K562 (cell line): ENCODE measurements around the gene TRAK1. TPM values are rescaled to one million over a fixed set of nuclear protein-coding genes. Genes with fewer than 3 reads are reported as not detected.
A peak's percentile ranks its signal among the peaks of the same experiment; 100 is the strongest.

ENCODE experiments used
- GTF2E2 ChIP-seq: fragments of 200-800 bp; sonication (Bioruptor generic); IDR thresholded peaks from 2 replicates; pipeline ENCODE4 v1.6.1; 2016; ENCODE audit warnings: missing genetic modification characterization, missing compliant biosample characterization
- VEZF1 ChIP-seq: fragments of 200-800 bp; sonication (Bioruptor generic); IDR thresholded peaks from 2 replicates; pipeline ENCODE4 v1.6.1; 2017; ENCODE audit warnings: missing genetic modification characterization, missing compliant biosample characterization
- polyA plus RNA-seq, 8 experiments: library from polyadenylated mRNA; depleted of rRNA in 4 of 8; stranded (reverse) in 5 of 8; unstranded in 3 of 8; fragments of >200 nt; fragmentation: Nextera tagmentation in 2 of 8; fragmentation: Illumina TruSeq in 1 of 8; extraction: Ambion mirVana in 2 of 8; extraction: Trizol in 1 of 8; gene quantifications; 2 replicates each; pipeline versions ENCODE4 v1.2.1 to v1.2.3, GENCODE V29; 2011 to 2014; ENCODE audit warnings: inconsistent platforms in 1 of 8, missing spikeins in 1 of 8
- total RNA-seq, 7 experiments: library from RNA; depleted of rRNA in 6 of 7; stranded (reverse); fragments of >200 nt in 6 of 7; fragmentation: Illumina TruSeq in 2 of 7; extraction: Trizol in 2 of 7; gene quantifications; 2 replicates each; pipeline versions ENCODE4 v1.2.1 to v1.2.3, GENCODE V29; 2011 to 2021; ENCODE audit warnings: low replicate concordance in 1 of 7
- TF ChIP-seq, protein P1 (sequence below), 2 experiments: fragments of 450-650 bp; IDR thresholded peaks; 2 replicates each; pipeline ENCODE4 v1.6.1; 2016; ENCODE audit warnings: mild to moderate bottlenecking in 2 of 2, borderline replicate concordance in 1 of 2, low read depth in 1 of 2, moderate library complexity in 1 of 2

The TRAK1 gene
- total and polyA plus RNA-seq, 9 of the 15 experiments (the other 6 are each of a cell fraction or from before 2014, with no cell fraction given): 5.3 to 28.5 (median 17.5) TPM

- TF ChIP-seq, protein P1, sequence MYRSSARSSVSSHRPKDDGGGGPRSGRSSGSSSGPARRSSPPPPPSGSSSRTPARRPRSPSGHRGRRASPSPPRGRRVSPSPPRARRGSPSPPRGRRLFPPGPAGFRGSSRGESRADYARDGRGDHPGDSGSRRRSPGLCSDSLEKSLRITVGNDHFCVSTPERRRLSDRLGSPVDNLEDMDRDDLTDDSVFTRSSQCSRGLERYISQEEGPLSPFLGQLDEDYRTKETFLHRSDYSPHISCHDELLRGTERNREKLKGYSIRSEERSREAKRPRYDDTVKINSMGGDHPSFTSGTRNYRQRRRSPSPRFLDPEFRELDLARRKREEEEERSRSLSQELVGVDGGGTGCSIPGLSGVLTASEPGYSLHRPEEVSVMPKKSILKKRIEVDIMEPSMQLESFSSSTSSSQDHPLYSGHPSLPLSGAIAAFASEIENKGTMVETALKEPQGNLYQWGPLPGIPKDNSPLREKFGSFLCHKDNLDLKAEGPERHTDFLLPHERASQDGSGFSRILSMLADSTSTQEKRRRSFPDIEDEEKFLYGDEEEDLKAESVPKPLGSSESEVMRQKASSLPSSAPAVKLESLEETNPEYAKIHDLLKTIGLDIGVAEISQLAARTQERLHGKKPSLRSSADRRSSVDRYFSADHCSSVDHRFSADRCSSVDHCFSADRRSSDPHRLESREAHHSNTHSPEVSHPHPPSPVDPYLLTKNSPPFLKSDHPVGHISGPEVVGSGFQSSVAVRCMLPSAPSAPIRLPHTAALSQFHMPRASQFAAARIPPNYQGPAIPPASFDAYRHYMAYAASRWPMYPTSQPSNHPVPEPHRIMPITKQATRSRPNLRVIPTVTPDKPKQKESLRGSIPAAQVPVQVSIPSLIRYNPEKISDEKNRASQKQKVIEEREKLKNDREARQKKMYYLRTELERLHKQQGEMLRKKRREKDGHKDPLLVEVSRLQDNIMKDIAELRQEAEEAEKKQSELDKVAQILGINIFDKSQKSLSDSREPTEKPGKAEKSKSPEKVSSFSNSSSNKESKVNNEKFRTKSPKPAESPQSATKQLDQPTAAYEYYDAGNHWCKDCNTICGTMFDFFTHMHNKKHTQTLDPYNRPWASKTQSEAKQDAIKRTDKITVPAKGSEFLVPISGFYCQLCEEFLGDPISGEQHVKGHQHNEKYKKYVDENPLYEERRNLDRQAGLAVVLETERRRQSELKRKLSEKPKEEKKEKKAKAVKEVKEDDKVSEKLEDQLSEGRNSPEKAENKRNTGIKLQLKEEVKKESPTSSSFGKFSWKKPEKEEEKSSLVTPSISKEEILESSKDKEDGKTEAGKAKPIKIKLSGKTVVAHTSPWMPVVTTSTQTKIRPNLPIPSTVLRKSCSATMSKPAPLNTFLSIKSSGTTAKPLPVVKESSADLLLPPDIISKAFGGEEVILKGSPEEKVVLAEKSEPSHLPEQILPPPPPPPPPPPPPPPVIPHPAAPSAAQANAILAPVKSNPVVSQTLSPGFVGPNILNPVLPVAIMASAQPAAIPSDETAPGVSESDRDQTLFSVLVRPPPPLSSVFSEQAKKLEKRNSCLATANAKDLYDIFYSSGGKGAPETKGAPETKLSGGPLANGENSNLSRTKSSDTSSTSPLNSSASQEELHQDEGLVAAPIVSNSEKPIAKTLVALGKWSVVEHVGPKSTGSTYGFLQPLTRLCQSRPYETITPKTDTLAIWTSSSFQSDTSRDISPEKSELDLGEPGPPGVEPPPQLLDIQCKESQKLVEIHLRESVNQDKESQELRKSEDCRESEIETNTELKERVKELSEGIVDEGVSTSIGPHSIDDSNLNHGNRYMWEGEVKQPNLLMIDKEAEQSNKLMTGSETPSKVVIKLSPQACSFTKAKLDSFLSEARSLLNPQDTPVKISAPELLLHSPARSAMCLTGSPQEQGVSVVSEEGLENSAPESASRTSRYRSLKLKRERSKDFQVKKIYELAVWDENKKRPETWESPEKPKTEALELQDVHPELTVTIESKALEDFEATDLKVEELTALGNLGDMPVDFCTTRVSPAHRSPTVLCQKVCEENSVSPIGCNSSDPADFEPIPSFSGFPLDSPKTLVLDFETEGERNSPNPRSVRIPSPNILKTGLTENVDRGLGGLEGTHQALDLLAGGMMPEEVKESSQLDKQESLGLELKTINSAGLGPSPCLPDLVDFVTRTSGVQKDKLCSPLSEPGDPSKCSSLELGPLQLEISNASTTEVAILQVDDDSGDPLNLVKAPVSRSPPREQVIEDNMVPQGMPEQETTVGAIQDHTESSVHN (IDR thresholded peaks at IDR 0.05; ENCODE audit: borderline replicate concordance in 1 of 2, low read depth in 1 of 2): no peak
- TF ChIP-seq GTF2E2 (tag) (no peak), VEZF1 (CRISPR knock-in tag) (0 out of 2 replicates have a peak, but pooled peaks have one; percentile 25)
Observed at GRCh38 chr3:42061025-42061712, 30.0 kb upstream of the TRAK1 start (continued).
